Jurkat, Clone E6-1 (cell line): ENCODE results near the gene NUDT19. TPM values are rescaled to one million over a fixed set of nuclear protein-coding genes. Genes with fewer than 3 reads are reported as not detected.
"Not testable (repeated sequence)": the region's sequence is repeated elsewhere in the genome, so short reads cannot be mapped to it uniquely, and the experiment has no call there.

Experiments used
- DNase-seq: peaks from one replicate; pipeline ENCODE4 v3.0.0-alpha.2; 2011; ENCODE audit warnings: low read depth, low spot score
- H3K4me3 ChIP-seq: 2 replicates; pipeline ENCODE4 v1.5.1; 2011; ENCODE audit warnings: mild to moderate bottlenecking, low read length, control low read depth, moderate library complexity
- polyA plus RNA-seq: library from polyadenylated mRNA; unstranded; fragments of >200 nt; gene quantifications from one replicate; pipeline ENCODE4 v1.2.1, GENCODE V29; 2012; ENCODE audit warnings: missing spikeins; ENCODE audit not compliant: insufficient read length, insufficient read depth

Gene NUDT19
- not detected for polyA plus RNA-seq

- peak within 1 kb of the TSS; percentile 15 for H3K4me3 ChIP-seq
- no peak for DNase-seq
Observed at GRCh38 chr19:32691291-32691951, at the start of gene NUDT19. TSS of gene NUDT19 (plus strand) at chr19:32691821. CDS start at chr19:32691961, 140 bp downstream.

GRCh38 chr19:32642771-32643170 lies 48.9 kb upstream of the NUDT19 start:
- DNase-seq, result peak; percentile 89
- H3K4me3 ChIP-seq, result no peak overlapping the region

- no peak overlapping the region for H3K4me3 ChIP-seq
- no peak for DNase-seq
Observed at GRCh38 chr19:32646556-32646955, 45.1 kb upstream of the NUDT19 start.

- H3K4me3 ChIP-seq, result no peak overlapping the region
- peak; percentile 53 for DNase-seq
Observed at GRCh38 chr19:32647361-32647760, 44.3 kb upstream of the NUDT19 start.

GRCh38 chr19:32649751-32650150 lies 41.9 kb upstream of the NUDT19 start:
- no peak overlapping the region for H3K4me3 ChIP-seq
- no peak for DNase-seq

GRCh38 chr19:32650671-32651070 lies 41.0 kb upstream of the NUDT19 start:
- no peak overlapping the region for H3K4me3 ChIP-seq
- DNase-seq, result no peak

- no peak for DNase-seq
- no peak overlapping the region for H3K4me3 ChIP-seq
Observed at GRCh38 chr19:32651729-32652140, 39.9 kb upstream of the NUDT19 start.

GRCh38 chr19:32652331-32652730 lies 39.3 kb upstream of the NUDT19 start:
- DNase-seq, H3K4me3 ChIP-seq: not testable (repeated sequence)

- no peak for DNase-seq
- no peak overlapping the region for H3K4me3 ChIP-seq
Observed at GRCh38 chr19:32652894-32653598, 38.6 kb upstream of the NUDT19 start.

GRCh38 chr19:32653599-32653915 lies 38.1 kb upstream of the NUDT19 start:
- DNase-seq, result no peak
- H3K4me3 ChIP-seq, result no peak overlapping the region

GRCh38 chr19:32656379-32656778 lies 35.2 kb upstream of the NUDT19 start:
- H3K4me3 ChIP-seq, DNase-seq: not testable (repeated sequence)

GRCh38 chr19:32658075-32658474 lies 33.5 kb upstream of the NUDT19 start:
- no peak for DNase-seq
- H3K4me3 ChIP-seq, result no peak overlapping the region

- no peak overlapping the region for H3K4me3 ChIP-seq
- no peak for DNase-seq
Observed at GRCh38 chr19:32658527-32658926, 33.1 kb upstream of the NUDT19 start.

GRCh38 chr19:32661318-32661717 lies 30.3 kb upstream of the NUDT19 start:
- DNase-seq, result no peak
- H3K4me3 ChIP-seq, result no peak overlapping the region

- DNase-seq, result no peak
- H3K4me3 ChIP-seq, result no peak overlapping the region
Observed at GRCh38 chr19:32662186-32662585, 29.4 kb upstream of the NUDT19 start.

GRCh38 chr19:32666084-32666483 lies 25.5 kb upstream of the NUDT19 start:
- H3K4me3 ChIP-seq, result no peak overlapping the region
- no peak for DNase-seq

GRCh38 chr19:32669310-32669709 lies 22.3 kb upstream of the NUDT19 start:
- DNase-seq, result no peak
- H3K4me3 ChIP-seq, result no peak overlapping the region

GRCh38 chr19:32671883-32672593 lies 19.6 kb upstream of the NUDT19 start:
- DNase-seq, result no peak

GRCh38 chr19:32672841-32673240 lies 18.8 kb upstream of the NUDT19 start:
- no peak for DNase-seq
- no peak overlapping the region for H3K4me3 ChIP-seq

More at GRCh38 chr19:32671883-32672593, 19.6 kb upstream of the NUDT19 start:
- no peak overlapping the region for H3K4me3 ChIP-seq

GRCh38 chr19:32673573-32673972 lies 18.0 kb upstream of the NUDT19 start:
- no peak for DNase-seq
- no peak overlapping the region; the same call in 1 of the 2 replicates for H3K4me3 ChIP-seq
